Stimulated activated naive CD8-positive, alpha-beta T cell treated with anti-CD3 and anti-CD28 coated beads, Interleukin-15, amount 100 ng/mL, for 72 hours (primary cell): ENCODE measurements around the gene SMARCD1.

Experiments used
- ATAC-seq: fragments of 150-1000 bp; cut with Tn5 transposase; 2 replicates; pipeline ENCODE4 v1.10.0; 2021; ENCODE audit warnings: mild to moderate bottlenecking, moderate library complexity
- DNase-seq, 2 donors: peaks; one replicate each; pipeline ENCODE4 v3.0.0; 2021 to 2022
- H3K27ac Mint-ChIP-seq, 2 donors: one replicate each; pipeline ENCODE4 v1.8.0; 2022; ENCODE audit warnings: mild to moderate bottlenecking in 2 of 2, mixed read lengths in 2 of 2, moderate library complexity in 2 of 2
- H3K27me3 Mint-ChIP-seq: one replicate; pipeline ENCODE4 v1.8.0; 2022; ENCODE audit warnings: mixed read lengths
- H3K4me1 Mint-ChIP-seq: one replicate; pipeline ENCODE4 v1.8.0; 2022; ENCODE audit warnings: mild to moderate bottlenecking, mixed read lengths
- H3K4me3 Mint-ChIP-seq, 2 donors: one replicate each; pipeline ENCODE4 v1.8.0; 2022; ENCODE audit warnings: mild to moderate bottlenecking in 2 of 2, mixed read lengths in 2 of 2, moderate library complexity in 1 of 2
- H3K9me3 Mint-ChIP-seq, 2 donors: one replicate each; pipeline ENCODE4 v1.8.0; 2022; ENCODE audit warnings: mixed read lengths in 2 of 2

Gene SMARCD1

GRCh38 chr12:50103767-50104321 lies 18.7 kb downstream of the SMARCD1 start, which contains the start of gene GPD1:
TSS of gene GPD1 (plus strand) at chr12:50104008. CDS start at chr12:50104051, 43 bp downstream.
- Mint-ChIP-seq H3K27me3 (peaks cover 8% of the 10 kb centered on the region), H3K9me3 (no peaks in the 10 kb centered on the region), H3K4me3 (no peak within 1 kb of the TSS), H3K27ac (peak within 1 kb of the TSS in 1 of 2 donors; percentile 31), H3K4me1 (peaks cover 18% of the 10 kb centered on the region)
- no peak for DNase-seq
- peak; percentile 54 for ATAC-seq

DNA sequence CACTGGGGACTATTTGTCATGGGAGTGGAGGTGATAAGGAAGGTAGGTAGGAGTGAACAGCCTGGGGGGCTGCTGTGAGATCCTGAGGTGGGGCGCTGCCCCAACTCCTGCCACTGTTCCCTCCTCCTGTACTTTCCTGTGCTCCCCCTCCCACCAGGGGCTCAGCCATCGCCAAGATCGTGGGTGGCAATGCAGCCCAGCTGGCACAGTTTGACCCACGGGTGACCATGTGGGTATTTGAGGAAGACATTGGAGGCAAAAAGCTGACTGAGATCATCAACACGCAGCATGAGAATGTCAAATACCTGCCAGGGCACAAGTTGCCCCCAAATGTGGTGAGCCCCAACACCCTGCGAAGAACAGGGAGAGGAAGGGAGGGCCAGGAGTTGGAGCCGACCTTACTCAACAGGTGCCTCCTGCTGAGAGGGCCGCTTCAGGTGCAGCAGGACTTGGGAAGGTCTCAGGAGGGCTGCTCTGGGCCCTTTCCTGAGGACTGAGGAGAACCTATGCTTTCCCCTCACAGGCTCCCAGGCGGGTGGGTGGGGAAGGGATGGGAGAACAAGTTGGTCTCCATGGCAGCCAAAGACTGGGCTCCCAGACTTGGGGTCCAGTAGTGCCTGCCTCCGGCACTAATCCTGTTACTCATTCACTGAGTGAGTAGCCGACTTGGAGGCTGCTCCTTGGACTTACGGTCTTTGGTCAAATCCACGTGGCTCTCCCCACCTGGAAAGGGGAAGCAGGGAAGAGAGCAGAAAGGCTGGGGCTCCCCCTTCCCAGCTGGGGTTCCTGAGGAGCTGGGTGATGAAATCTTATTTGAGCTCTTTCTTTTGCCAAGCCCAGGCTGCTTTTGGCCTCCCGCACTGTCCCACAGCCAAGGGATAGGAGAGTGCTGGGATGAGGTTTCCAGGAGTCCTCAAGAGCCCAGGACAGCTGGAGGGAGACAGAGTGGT lies 19.6 kb downstream of the SMARCD1 start:
- no peaks in the 10 kb centered on the region for H3K9me3 Mint-ChIP-seq
- peaks cover 25% of the 10 kb centered on the region for H3K4me1 Mint-ChIP-seq
- no peak overlapping the region for H3K27ac Mint-ChIP-seq
- no peak overlapping the region for H3K4me3 Mint-ChIP-seq
- ATAC-seq, result no peak
- DNase-seq, result no peak
- H3K27me3 Mint-ChIP-seq, result peaks cover 8% of the 10 kb centered on the region

DNA sequence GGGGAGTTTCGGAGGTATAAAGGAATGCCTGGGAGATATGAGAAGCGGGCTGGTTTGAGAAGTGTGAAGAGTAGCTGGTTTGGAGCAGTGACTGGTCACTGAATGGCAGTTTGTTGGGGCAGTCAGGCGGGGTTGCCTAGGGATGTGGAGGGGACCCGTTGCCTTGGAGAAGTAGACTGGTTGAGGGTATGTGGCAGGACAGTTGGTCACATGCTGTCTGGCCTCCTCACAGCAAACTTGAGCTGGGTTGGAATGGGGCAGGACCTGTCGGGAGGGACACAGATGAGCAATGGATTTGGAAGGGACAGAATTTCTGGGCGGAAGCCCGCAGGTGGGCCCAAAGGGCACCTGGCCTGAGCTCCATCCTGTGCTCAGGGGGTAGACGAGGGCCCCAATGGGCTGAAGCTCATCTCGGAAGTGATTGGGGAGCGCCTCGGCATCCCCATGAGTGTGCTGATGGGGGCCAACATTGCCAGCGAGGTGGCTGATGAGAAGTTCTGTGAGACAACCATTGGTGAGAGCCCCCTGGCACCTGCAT lies 20.8 kb downstream of the SMARCD1 start:
- Mint-ChIP-seq H3K27ac (peak overlapping the region in 1 of 2 donors; percentile 71), H3K27me3 (peaks cover 8% of the 10 kb centered on the region), H3K9me3 (no peaks in the 10 kb centered on the region), H3K4me3 (no peak overlapping the region), H3K4me1 (peaks cover 36% of the 10 kb centered on the region)
- DNase-seq (no peak), ATAC-seq (no peak)

GRCh38 chr12:50106907-50107306 lies 21.8 kb downstream of the SMARCD1 start:
- Mint-ChIP-seq H3K9me3 (no peaks in the 10 kb centered on the region), H3K4me1 (peaks cover 43% of the 10 kb centered on the region), H3K4me3 (no peak overlapping the region), H3K27ac (no peak overlapping the region), H3K27me3 (peaks cover 8% of the 10 kb centered on the region)
- ATAC-seq, result no peak
- DNase-seq, result no peak

GRCh38 chr12:50107416-50108268 lies 22.5 kb downstream of the SMARCD1 start:
- H3K4me1 Mint-ChIP-seq, result peaks cover 42% of the 10 kb centered on the region
- ATAC-seq (no peak), DNase-seq (no peak)
- no peak overlapping the region for H3K27ac Mint-ChIP-seq
- H3K4me3 Mint-ChIP-seq, result no peak overlapping the region
- peaks cover 8% of the 10 kb centered on the region for H3K27me3 Mint-ChIP-seq
- no peaks in the 10 kb centered on the region for H3K9me3 Mint-ChIP-seq

DNA sequence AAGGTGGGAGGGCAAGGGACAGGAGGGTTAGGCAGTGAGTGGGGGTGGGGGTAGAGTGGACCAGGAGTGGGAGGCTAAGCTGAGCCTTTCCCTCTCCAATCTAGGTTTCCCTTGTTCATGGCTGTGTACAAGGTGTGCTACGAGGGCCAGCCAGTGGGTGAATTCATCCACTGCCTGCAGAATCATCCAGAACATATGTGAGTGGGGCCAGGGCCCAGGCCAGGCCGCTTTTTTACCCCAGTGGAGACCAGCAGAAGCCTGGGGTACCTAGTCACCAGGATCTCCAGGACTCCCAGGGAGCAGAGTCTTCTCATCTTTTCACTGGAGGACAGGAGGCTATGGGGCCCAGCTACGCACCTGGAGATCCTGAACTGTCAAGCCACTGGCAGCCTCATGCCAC lies 24.2 kb downstream of the SMARCD1 start:
- ATAC-seq, result no peak
- Mint-ChIP-seq H3K4me1 (peaks cover 39% of the 10 kb centered on the region), H3K27ac (no peak overlapping the region), H3K27me3 (peaks cover 3% of the 10 kb centered on the region), H3K4me3 (no peak overlapping the region), H3K9me3 (no peaks in the 10 kb centered on the region)
- no peak for DNase-seq

DNA sequence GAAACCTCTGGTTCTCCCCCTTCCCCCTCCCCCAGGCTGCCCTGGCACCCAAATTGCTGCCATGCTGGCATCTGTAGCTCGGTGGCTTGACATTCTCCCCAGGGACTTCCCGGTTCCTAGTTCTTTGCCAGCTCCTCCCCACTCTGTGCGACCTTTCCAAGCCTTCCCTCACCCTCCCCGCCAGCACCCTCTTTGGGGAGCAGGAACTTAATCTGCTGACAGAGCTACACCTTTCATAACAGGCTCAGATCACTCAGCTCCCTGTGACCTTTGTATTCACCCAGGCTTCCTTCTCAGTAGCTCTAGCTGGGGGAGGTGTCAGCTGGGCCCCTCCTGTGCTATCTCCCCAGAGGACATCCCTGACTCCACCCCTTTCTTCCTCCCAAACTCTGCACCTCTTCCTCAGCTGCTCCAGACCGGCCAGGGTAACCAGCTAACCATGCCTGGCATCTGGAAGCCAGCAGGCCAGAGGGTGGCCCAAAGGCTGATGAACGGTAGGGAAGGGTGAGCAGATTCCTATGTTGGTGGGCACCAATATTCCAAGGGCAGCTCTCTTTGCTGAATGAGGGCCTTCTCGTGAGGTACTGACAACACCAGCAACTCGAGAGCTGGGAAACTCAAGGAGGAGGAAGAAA lies 25.1 kb downstream of the SMARCD1 start:
- no peaks in the 10 kb centered on the region for H3K9me3 Mint-ChIP-seq
- no peaks in the 10 kb centered on the region for H3K27me3 Mint-ChIP-seq
- H3K27ac Mint-ChIP-seq, result peak overlapping the region in 1 of 2 donors; percentile 75
- peak overlapping the region in 1 of 2 donors; percentile 70 for H3K4me3 Mint-ChIP-seq
- no peak for DNase-seq
- peaks cover 44% of the 10 kb centered on the region for H3K4me1 Mint-ChIP-seq
- ATAC-seq, result no peak

DNA sequence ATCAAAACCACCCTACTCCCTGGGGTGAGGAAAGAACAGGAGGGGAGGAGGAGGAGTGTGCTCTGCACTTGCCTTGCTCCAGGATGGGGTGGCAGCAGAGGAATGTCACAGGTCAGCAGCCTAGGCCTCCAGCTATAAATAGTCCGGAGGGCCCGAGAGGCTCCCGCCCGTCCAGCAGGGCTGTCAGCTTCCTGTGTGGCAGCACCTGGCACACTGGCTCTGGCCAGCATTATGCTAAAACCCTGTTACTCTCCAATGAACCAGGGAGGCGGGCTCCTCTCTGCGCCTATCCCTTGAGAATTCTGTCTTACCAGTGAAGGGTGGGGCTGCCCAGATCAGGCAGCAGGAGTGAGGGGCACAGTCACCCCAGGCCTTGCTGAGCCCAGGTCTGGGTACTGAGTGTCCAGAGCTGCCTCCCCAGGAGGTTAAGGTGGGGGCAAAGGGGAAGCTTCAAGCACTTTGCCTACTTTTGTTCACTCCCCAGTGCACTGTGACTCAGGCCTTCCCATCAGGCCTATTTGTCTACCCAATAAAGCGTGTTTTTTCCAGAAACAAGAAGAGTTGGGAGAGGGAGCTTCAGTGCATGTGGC lies 25.7 kb downstream of the SMARCD1 start:
- Mint-ChIP-seq H3K9me3 (no peaks in the 10 kb centered on the region), H3K27ac (peak overlapping the region; percentile 91 to 96), H3K4me1 (peaks cover 51% of the 10 kb centered on the region), H3K4me3 (peak overlapping the region; percentile 98 to 99), H3K27me3 (no peaks in the 10 kb centered on the region)
- ATAC-seq, result no peak
- peak in 1 of 2 donors; percentile 24 for DNase-seq

DNA sequence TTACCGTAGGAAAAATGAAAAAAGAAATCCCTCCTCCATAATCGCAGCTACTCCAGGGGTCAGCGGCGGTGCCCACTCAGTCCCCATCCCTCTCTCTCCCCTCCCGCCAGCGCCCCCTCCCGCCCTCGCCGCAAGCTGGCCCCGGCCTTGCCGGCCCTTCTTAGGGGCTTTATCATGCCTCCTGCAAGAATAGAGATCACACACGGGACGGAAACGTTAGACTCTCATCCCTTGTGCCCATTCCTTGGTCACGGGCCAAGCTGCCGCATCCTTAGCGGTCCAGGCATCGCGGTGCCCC lies 26.2 kb downstream of the SMARCD1 start:
- H3K4me3 Mint-ChIP-seq, result peak overlapping the region; percentile 98 to 99

GRCh38 chr12:50111693-50112455 lies 26.7 kb downstream of the SMARCD1 start, which contains the start of gene COX14:
TSS of gene COX14 (plus strand) at chr12:50112236. CDS start at chr12:50120044, 7,808 bp downstream.
- Mint-ChIP-seq H3K9me3 (no peaks in the 10 kb centered on the region), H3K4me3 (peak within 1 kb of the TSS; percentile 98 to 99), H3K27ac (peak within 1 kb of the TSS; percentile 95 to 98), H3K4me1 (peaks cover 61% of the 10 kb centered on the region), H3K27me3 (no peaks in the 10 kb centered on the region)
- peak; percentile 91 for ATAC-seq
- peak; percentile 99 to 100 for DNase-seq

More for the DNA sequence above, 26.2 kb downstream of the SMARCD1 start:
- Mint-ChIP-seq H3K4me1 (peaks cover 56% of the 10 kb centered on the region), H3K27ac (peak overlapping the region; percentile 91 to 96), H3K9me3 (no peaks in the 10 kb centered on the region), H3K27me3 (no peaks in the 10 kb centered on the region)
- DNase-seq, result no peak
- no peak for ATAC-seq

GRCh38 chr12:50112456-50113218 lies 27.5 kb downstream of the SMARCD1 start:
- peak overlapping the region; percentile 95 to 98 for H3K27ac Mint-ChIP-seq
- H3K9me3 Mint-ChIP-seq, result no peaks in the 10 kb centered on the region
- peaks cover 67% of the 10 kb centered on the region for H3K4me1 Mint-ChIP-seq
- DNase-seq (no peak), ATAC-seq (no peak)
- peak overlapping the region; percentile 98 to 99 for H3K4me3 Mint-ChIP-seq
- no peaks in the 10 kb centered on the region for H3K27me3 Mint-ChIP-seq

- no peak for ATAC-seq
- H3K4me1 Mint-ChIP-seq, result peaks cover 41% of the 10 kb centered on the region
- no peak overlapping the region for H3K4me3 Mint-ChIP-seq
- no peak overlapping the region for H3K27ac Mint-ChIP-seq
- H3K9me3 Mint-ChIP-seq, result no peaks in the 10 kb centered on the region
- H3K27me3 Mint-ChIP-seq, result no peaks in the 10 kb centered on the region
- no peak for DNase-seq
Observed at GRCh38 chr12:50117057-50117622, 32.0 kb downstream of the SMARCD1 start.

- Mint-ChIP-seq H3K27ac (peak overlapping the region; percentile 61 to 91), H3K4me1 (peaks cover 31% of the 10 kb centered on the region), H3K4me3 (no peak overlapping the region), H3K9me3 (no peaks in the 10 kb centered on the region), H3K27me3 (no peaks in the 10 kb centered on the region)
- ATAC-seq (no peak), DNase-seq (no peak)
Observed at GRCh38 chr12:50119387-50119786, 34.2 kb downstream of the SMARCD1 start.
